ENCODE data around the gene ST8SIA5. TPM values are rescaled to one million over a fixed set of nuclear protein-coding genes. Genes with fewer than 3 reads are reported as not detected.

Gene ST8SIA5
- total RNA-seq, 2 experiments from 2014 or later: 0.23 TPM; not detected in 1

DNA sequence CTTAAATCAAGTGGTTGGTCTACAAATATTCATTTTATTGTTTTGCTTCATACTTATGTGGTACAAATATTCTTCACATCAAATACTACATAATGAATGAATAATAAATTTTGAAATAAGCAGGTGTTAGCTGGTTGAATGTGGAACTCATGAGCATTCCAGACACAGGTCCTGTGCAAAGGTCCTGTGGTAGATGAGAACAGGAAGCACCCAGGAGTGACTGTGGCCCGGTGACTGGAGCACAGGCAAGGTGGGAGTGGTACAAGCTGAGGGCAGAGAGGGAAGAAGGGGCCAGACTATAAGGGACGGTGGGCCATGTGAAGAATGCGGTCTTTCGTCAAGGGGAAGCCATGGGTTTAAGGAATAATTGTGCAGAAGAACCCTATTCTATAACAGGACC lies 73.6 kb downstream of the ST8SIA5 start:
- H3K27me3 Mint-ChIP-seq: no peaks in the 10 kb centered on the region

DNA sequence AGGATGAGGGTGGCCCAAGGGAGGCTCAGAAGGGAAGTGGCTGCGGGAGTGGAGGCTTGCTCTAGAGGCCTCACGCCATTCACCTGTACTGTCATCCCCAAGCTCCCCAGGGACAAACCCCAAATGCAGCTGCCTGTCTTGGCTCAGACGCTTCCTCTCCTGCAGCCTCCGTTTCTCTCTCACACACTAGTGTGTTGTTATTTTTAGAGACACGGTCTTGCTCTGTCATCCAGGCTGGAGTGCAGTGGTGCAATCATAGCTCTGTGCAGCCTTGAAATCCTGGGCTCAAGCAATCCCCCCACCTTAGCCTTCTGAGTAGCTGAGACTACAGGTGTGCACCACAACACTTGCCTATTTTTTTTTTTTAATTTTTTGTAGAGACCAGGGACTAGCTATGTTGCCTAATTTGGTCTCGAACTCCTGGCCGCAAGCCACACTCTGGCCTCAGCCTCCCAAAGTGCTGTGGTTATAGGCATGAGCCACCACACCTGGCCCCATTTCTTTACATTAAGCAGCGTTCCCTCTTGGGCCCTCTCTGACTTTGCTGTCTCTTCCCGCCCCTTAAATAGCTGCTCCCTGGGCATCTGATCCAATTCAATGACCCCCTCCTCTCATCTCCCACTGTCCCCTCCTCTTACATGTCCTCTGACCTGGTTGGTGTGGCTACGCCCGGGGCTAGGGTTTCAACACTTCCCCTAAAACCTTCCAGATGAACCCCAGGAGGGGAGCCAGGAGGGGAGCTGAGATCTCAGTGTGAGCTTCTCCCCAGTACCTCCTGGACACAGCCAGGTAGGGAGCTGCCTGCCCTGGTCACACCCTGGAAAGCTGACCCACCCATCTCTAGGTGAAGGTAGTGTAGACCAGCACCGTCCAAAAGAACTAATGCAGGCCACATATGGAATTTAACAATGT lies 75.8 kb downstream of the ST8SIA5 start:
- Mint-ChIP-seq H3K27me3 (peaks cover 4% of the 10 kb centered on the region), H3K27ac (no peak overlapping the region), H3K4me1 (no peaks in the 10 kb centered on the region), H3K36me3 (no peaks in the 10 kb centered on the region), H3K9me3 (ENCODE audit: low read depth) (no peaks in the 10 kb centered on the region), H3K4me3 (no peak overlapping the region)
- CTCF ChIA-PET: interaction anchor here (1.2 kb wide), 1 partner anchor 23 kb away, joined by 4 read pairs; no protein-coding TSS in a partner anchor
- ATAC-seq (no peak), DNase-seq (no peak)

More for the DNA sequence above, 73.6 kb downstream of the ST8SIA5 start:
- ATAC-seq: no peak
- Mint-ChIP-seq H3K36me3 (no peaks in the 10 kb centered on the region), H3K4me1 (no peaks in the 10 kb centered on the region), H3K27ac (no peak overlapping the region), H3K4me3 (no peak overlapping the region), H3K9me3 (ENCODE audit: low read depth) (no peaks in the 10 kb centered on the region)
- no peak for DNase-seq
- CTCF ChIA-PET: no interaction called here

DNA sequence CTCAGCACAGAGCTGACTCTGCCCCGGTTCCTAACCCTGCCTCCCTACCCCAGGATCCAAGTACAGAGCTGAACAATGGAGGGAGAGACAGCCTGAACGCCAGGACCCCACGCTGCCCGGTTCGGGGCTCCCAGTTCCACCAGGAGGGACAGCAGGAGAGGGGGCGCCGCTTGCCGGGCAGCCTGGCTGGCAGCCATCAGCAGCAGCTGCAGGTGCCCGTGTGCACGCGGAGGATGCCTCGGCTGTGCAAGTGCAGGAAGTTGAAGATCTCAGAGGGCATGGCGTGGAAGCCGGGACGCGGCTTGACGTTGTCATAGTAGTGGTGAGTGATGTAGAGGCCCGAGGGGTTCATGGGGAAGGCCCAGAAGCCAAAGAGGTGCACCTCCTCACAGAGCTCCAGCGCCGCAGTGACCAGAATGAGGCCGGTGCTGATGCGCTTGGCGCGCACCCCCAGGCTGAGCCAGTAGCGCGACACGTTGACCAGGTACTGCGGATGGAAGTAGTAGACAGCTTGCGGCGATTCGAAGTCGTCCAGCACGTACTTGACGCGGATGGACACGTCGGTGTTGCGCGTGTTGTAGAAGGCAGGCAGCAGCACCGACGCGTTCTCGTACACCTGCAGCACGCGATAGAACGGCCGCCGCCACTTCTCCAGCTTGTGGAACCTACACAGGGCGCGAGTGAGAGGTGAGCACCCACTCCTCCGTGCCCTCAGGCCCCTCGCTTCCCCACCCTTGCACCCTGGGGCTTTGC lies 76.8 kb downstream of the ST8SIA5 start:
- no peak overlapping the region for H3K27ac Mint-ChIP-seq
- ATAC-seq: no peak
- peaks cover 8% of the 10 kb centered on the region for H3K27me3 Mint-ChIP-seq
- DNase-seq: no peak
- H3K9me3 Mint-ChIP-seq (ENCODE audit: low read depth): no peaks in the 10 kb centered on the region
- H3K36me3 Mint-ChIP-seq: no peaks in the 10 kb centered on the region
- H3K4me3 Mint-ChIP-seq: no peak overlapping the region
- no peaks in the 10 kb centered on the region for H3K4me1 Mint-ChIP-seq
- CTCF ChIA-PET: interaction anchor here (1.2 kb wide), 1 partner anchor 22 kb away, joined by 4 read pairs; no protein-coding TSS in a partner anchor

DNA sequence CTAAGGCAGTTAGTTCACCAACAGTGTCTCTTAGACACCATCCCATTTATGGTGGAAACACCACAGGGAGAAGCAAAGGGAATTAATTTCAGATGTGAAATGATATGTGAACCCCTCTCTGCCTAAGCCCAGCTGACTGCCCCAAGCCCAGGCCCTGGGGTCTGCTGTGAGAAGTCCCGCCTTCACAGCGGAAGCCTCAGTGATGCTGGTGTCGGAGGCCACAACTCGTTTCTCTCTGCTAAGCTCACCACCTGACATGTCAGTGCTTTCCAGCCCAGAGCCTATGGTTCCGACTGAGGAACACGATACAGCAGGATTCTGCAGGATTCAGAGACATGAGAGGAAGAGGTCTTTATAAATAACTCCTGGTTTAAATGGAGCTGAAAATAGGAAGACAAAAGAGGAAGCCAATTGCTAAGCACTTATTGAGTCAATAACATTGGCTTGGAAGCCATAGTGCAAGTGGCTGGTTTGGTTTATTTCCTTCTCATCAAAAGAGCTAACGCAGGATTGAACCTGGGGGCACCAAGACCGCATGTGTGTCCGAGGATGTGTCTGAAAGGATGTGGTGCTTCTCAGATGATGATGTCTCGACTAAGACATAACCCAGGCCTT lies 78.0 kb downstream of the ST8SIA5 start:
- H3K4me1 Mint-ChIP-seq: no peaks in the 10 kb centered on the region
- no peaks in the 10 kb centered on the region for H3K36me3 Mint-ChIP-seq
- H3K9me3 Mint-ChIP-seq (ENCODE audit: low read depth): no peaks in the 10 kb centered on the region
- no peak overlapping the region for H3K27ac Mint-ChIP-seq
- no peak for DNase-seq
- no peak for ATAC-seq
- peaks cover 19% of the 10 kb centered on the region for H3K27me3 Mint-ChIP-seq
- CTCF ChIA-PET: no interaction called here
- H3K4me3 Mint-ChIP-seq: no peak overlapping the region

DNA sequence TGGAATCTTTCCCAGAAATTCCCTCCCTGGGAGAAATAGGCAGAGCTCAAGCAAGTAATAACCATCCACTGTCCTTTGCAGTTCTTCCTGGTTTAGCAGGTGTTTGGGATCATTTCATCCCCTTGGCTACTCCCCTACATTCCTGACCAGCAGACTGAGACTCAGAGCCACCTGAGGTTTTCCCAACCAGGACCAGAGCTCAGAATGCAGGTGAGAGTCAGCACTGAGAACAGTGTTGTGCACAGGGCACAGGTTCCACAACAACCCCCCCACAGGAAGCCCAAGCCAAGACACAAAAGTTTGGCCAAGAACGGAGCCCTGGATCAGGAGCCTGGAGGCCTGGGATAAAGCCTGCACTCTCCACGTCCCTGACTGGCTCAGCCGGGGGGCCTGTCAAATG lies 78.8 kb downstream of the ST8SIA5 start:
- Mint-ChIP-seq H3K27me3 (peaks cover 22% of the 10 kb centered on the region), H3K9me3 (ENCODE audit: low read depth) (no peaks in the 10 kb centered on the region), H3K4me1 (no peaks in the 10 kb centered on the region), H3K4me3 (no peak overlapping the region), H3K27ac (no peak overlapping the region), H3K36me3 (no peaks in the 10 kb centered on the region)
- ATAC-seq: no peak
- CTCF ChIA-PET: no interaction called here
- no peak for DNase-seq

DNA sequence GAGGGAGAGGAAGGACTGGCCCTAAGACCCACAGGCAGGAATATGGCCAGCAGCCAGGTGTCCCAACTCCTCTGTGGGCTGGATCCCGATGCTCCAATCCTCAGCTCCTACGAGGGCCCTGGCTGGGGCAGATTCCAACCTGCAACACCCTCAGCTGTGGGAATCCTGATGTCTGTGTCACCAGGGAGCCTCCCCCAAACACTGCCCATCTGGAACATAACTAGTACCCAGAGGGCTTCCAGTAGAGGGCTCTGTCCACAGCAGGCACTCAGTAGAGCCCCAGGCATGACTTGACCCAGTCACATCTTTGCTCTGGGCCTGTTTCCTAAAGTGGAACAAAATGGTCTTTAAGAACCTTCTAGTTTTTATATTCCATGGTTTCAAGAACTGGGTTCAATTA lies 79.2 kb downstream of the ST8SIA5 start:
- peaks cover 22% of the 10 kb centered on the region for H3K27me3 Mint-ChIP-seq
- no peak overlapping the region for H3K4me3 Mint-ChIP-seq
- DNase-seq (no peak), ATAC-seq (no peak)
- CTCF ChIA-PET: no interaction called here
- H3K9me3 Mint-ChIP-seq (ENCODE audit: low read depth): no peaks in the 10 kb centered on the region
- H3K27ac Mint-ChIP-seq: no peak overlapping the region
- H3K4me1 Mint-ChIP-seq: peaks cover 2% of the 10 kb centered on the region
- no peaks in the 10 kb centered on the region for H3K36me3 Mint-ChIP-seq

DNA sequence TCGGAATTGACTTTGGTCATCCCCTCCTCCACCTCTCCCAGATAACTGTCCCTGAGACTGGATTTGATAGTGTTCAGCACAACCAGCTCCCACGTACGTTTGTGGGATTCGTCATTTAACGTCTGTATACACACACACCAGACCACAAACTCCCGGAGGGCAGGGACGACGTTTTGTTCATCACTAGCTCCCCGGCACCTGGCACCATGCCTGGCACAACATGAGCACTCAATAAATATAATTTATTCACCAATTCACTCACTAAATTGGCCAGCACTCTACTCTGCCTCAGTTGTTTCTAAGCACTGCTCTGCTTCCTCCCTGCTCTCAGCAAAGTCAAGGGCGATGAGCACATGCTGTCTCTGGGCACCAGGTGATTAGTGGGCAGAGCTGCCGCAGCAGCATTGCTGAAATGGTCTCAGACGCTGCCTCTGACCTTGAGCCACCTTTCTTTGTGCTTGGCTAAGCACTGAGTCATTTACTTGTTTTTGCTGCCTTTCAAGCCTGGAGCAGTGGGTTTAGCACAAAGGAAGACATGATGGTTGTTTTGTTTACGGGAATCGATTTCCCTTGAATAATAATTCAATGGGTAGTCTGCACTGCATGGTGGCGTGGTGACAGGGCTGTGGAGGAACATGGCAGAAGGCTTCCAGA lies 80.5 kb downstream of the ST8SIA5 start:
- CTCF ChIA-PET: no interaction called here
- DNase-seq (no peak), ATAC-seq (no peak)
- Mint-ChIP-seq H3K36me3 (no peaks in the 10 kb centered on the region), H3K9me3 (ENCODE audit: low read depth) (no peaks in the 10 kb centered on the region), H3K27me3 (peaks cover 23% of the 10 kb centered on the region), H3K4me3 (no peak overlapping the region), H3K4me1 (peaks cover 8% of the 10 kb centered on the region), H3K27ac (no peak overlapping the region)

DNA sequence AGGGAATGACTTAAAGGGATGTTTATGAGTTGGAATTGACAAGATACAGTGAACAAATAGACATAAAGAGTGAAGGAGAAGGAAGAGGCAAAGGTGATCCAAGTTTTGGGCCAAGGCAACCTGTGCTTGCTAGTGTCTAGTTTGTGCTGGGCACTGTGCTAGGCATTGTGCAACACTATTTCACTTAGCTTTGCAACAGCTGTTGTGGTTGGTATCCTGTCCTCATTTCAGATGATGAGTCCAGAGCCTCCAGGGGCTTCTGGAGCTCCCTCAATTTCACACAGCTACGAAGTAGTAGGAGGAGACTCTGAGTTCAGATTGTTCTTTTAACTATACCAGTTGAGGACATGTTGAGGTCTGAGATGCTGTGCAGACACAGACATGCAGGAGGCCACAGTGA lies 81.7 kb downstream of the ST8SIA5 start:
- H3K27ac Mint-ChIP-seq: no peak overlapping the region
- no peaks in the 10 kb centered on the region for H3K9me3 Mint-ChIP-seq (ENCODE audit: low read depth)
- no peaks in the 10 kb centered on the region for H3K36me3 Mint-ChIP-seq
- DNase-seq (no peak), ATAC-seq (no peak)
- CTCF ChIA-PET: interaction anchor here (1.9 kb wide), 1 partner anchor 17 kb away, joined by 5 read pairs; no protein-coding TSS in a partner anchor
- peaks cover 27% of the 10 kb centered on the region for H3K27me3 Mint-ChIP-seq
- no peak overlapping the region for H3K4me3 Mint-ChIP-seq
- peaks cover 8% of the 10 kb centered on the region for H3K4me1 Mint-ChIP-seq

DNA sequence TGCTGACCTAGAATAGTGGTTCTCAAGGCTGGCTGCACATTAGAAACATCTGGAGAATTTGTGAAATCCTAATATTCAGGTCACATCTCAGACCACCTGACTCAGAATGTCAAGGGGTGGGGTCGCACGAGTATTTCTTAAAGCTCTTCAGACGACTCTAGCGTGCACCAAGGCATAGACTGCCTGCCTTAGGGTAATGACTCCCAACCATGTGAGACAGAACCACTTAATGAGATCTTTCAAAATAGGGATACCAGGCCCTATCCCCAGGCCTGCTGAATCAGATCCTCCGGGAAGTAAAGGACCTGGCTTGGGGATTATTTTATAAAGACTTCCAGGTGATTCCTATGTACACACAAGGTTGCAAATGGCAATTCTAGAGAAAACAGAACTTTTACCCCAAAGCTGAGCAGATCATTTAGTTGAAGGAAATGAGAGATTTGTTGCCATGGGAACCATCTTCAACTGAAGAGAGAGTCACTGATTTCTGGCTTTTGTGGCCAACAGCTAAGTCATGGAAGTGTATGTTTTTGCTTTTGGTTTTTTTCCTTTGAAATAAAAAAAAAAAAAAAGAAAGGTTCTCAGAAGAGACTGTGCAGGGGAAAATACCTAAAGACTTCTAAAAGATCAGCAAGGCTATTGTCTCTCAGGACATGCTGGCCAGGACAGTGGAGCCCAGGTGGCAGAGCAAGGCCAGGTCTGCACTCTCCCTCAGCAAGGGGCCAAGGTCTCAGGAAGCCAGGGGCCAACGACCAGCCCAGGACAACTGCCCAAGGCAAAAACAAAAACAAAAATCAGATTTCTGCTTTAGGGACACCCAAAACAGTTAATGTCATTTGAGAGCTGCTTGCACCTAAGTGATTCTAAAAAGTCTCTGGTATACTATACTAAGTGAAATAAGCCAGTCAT lies 84.5 kb downstream of the ST8SIA5 start:
- Mint-ChIP-seq H3K27me3 (peaks cover 27% of the 10 kb centered on the region), H3K9me3 (ENCODE audit: low read depth) (no peaks in the 10 kb centered on the region), H3K27ac (no peak overlapping the region), H3K36me3 (no peaks in the 10 kb centered on the region), H3K4me3 (no peak overlapping the region), H3K4me1 (peaks cover 8% of the 10 kb centered on the region)
- ATAC-seq (peak; percentile 45), DNase-seq (no peak)
- CTCF ChIA-PET: interaction anchor here (0.8 kb wide), 1 partner anchor 14 kb away, joined by 3 read pairs; no protein-coding TSS in a partner anchor

DNA sequence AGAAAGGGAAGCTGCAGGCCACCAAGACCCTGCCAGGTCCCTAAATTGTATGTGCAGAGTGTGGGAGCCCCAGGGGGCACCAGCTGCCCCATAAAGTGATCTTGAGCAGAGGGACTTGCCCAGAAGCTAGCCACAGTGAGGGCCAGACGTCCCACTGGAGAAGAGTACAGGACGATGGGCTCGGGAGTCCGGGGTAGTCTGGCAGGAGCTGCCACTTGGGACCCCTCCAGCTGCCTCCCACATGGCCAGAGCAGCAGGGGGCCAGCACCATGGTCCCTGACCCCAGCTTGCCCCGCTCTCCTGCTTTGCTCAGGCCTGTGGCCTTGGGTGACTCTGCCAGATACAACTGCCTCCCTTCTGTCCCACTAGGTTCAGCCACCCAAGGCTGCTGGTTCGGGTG lies 88.2 kb downstream of the ST8SIA5 start:
- DNase-seq (no peak), ATAC-seq (no peak)
- CTCF ChIA-PET: interaction anchor here (1.5 kb wide), 1 partner anchor 10 kb away, joined by 4 read pairs; no protein-coding TSS in a partner anchor
- no peak overlapping the region for H3K4me3 Mint-ChIP-seq
- peaks cover 11% of the 10 kb centered on the region for H3K27me3 Mint-ChIP-seq
- peaks cover 8% of the 10 kb centered on the region for H3K4me1 Mint-ChIP-seq
- H3K36me3 Mint-ChIP-seq: no peaks in the 10 kb centered on the region
- H3K9me3 Mint-ChIP-seq (ENCODE audit: low read depth): no peaks in the 10 kb centered on the region
- no peak overlapping the region for H3K27ac Mint-ChIP-seq

DNA sequence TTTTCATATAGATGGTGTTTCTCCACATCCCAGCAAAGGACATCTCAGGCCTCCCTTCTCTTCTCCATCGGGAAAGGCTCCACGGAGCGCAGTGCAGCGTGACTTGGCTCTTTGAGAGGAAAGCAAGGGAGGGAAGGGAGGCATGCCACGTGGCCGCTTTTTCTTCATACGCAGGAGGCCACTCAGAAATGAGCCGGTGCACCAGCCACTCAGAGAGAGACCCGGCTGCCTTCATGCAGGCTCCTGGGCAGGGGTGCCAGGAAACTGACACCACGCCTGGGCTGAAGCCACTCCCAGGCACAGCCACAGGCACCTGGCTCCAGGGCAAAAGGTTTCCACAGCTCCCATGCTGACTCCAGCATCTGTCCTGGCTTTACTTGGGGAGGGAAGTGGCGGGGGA lies 88.7 kb downstream of the ST8SIA5 start:
- ATAC-seq (no peak), DNase-seq (no peak)
- H3K4me3 Mint-ChIP-seq: no peak overlapping the region
- H3K4me1 Mint-ChIP-seq: peaks cover 8% of the 10 kb centered on the region
- no peak overlapping the region for H3K27ac Mint-ChIP-seq
- CTCF ChIA-PET: interaction anchor here (1.5 kb wide), 1 partner anchor 10 kb away, joined by 4 read pairs; no protein-coding TSS in a partner anchor
- no peaks in the 10 kb centered on the region for H3K9me3 Mint-ChIP-seq (ENCODE audit: low read depth)
- H3K36me3 Mint-ChIP-seq: no peaks in the 10 kb centered on the region
- H3K27me3 Mint-ChIP-seq: peaks cover 11% of the 10 kb centered on the region

DNA sequence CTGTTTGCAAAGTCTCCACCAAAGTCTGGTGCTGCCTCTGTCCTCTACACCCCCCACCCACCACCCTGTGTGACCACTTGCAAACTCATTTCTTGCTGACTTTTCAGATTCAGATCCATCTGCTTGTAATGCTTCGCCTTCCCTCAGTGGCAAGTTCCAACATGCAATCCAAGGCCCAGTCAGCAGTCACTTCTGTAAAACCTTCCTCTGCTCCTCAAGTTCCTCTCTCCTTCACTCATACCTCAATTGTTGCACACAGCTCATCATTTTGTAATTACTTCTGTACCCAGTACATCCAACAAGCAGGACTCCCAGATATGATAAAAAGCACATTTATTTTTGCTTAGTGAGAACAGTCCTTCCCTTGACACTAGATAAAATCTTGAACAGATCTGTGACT lies 93.3 kb downstream of the ST8SIA5 start:
- Mint-ChIP-seq H3K9me3 (ENCODE audit: low read depth) (no peaks in the 10 kb centered on the region), H3K4me3 (no peak overlapping the region), H3K4me1 (no peaks in the 10 kb centered on the region), H3K27me3 (peaks cover 11% of the 10 kb centered on the region), H3K36me3 (no peaks in the 10 kb centered on the region), H3K27ac (no peak overlapping the region)
- DNase-seq (no peak), ATAC-seq (no peak)
- CTCF ChIA-PET: no interaction called here

All from activated CD8-positive, alpha-beta memory T cell treated with anti-CD3 and anti-CD28 coated beads, Interleukin-2, amount 10 ng/mL, durations not matched to agents 7 days and 5 days (primary cell).